ENCODE measurements around the gene OGA.

OGA gene

GRCh38 chr10:101818119-101818871, at the start of gene OGA:
TSS of gene OGA (minus strand) at chr10:101818444. CDS start at chr10:101818022, 422 bp downstream.
- peak within 1 kb of the TSS; percentile 82 for H3K4me3 ChIP-seq (ENCODE audit: low read depth, low read length)
- peak; percentile 100 for DNase-seq (ENCODE audit: low read depth)
- TF ChIP-seq MYC (IDR thresholded peaks at IDR 0.05; ENCODE audit: low read depth, low read length), result peak; percentile 50; the same call in 1 of the 2 replicates
- no peak for TF ChIP-seq CTCF (IDR thresholded peaks at IDR 0.05; ENCODE audit: low read depth, low read length)
- peak; percentile 66 for TF ChIP-seq MAX (IDR thresholded peaks at IDR 0.05; ENCODE audit: low read depth, low read length)
- peak; percentile 99 for TF ChIP-seq POLR2A (IDR thresholded peaks at IDR 0.05; ENCODE audit: extremely low read depth, insufficient read length)

- no peak overlapping the region for H3K4me3 ChIP-seq (ENCODE audit: low read depth, low read length)
- DNase-seq (ENCODE audit: low read depth), result no peak
- TF ChIP-seq POLR2A (IDR thresholded peaks at IDR 0.05; ENCODE audit: extremely low read depth, insufficient read length) (no peak), MAX (IDR thresholded peaks at IDR 0.05; ENCODE audit: low read depth, low read length) (no peak), MYC (IDR thresholded peaks at IDR 0.05; ENCODE audit: low read depth, low read length) (no peak), CTCF (IDR thresholded peaks at IDR 0.05; ENCODE audit: low read depth, low read length) (no peak)
Observed at GRCh38 chr10:101867931-101868330, 49.7 kb upstream of the OGA start.

- TF ChIP-seq CTCF (IDR thresholded peaks at IDR 0.05; ENCODE audit: low read depth, low read length) (no peak), MYC (IDR thresholded peaks at IDR 0.05; ENCODE audit: low read depth, low read length) (no peak), POLR2A (IDR thresholded peaks at IDR 0.05; ENCODE audit: extremely low read depth, insufficient read length) (no peak), MAX (IDR thresholded peaks at IDR 0.05; ENCODE audit: low read depth, low read length) (no peak)
- H3K4me3 ChIP-seq (ENCODE audit: low read depth, low read length), result no peak overlapping the region
- DNase-seq (ENCODE audit: low read depth), result no peak
Observed at GRCh38 chr10:101859530-101859929, 41.3 kb upstream of the OGA start.

- no peak for TF ChIP-seq MYC (IDR thresholded peaks at IDR 0.05; ENCODE audit: low read depth, low read length)
- TF ChIP-seq CTCF (IDR thresholded peaks at IDR 0.05; ENCODE audit: low read depth, low read length), result no peak
- no peak for TF ChIP-seq POLR2A (IDR thresholded peaks at IDR 0.05; ENCODE audit: extremely low read depth, insufficient read length)
- no peak for TF ChIP-seq MAX (IDR thresholded peaks at IDR 0.05; ENCODE audit: low read depth, low read length)
- no peak overlapping the region for H3K4me3 ChIP-seq (ENCODE audit: low read depth, low read length)
- no peak for DNase-seq (ENCODE audit: low read depth)
Observed at GRCh38 chr10:101858723-101859500, 40.7 kb upstream of the OGA start.

- TF ChIP-seq MAX (IDR thresholded peaks at IDR 0.05; ENCODE audit: low read depth, low read length) (no peak), POLR2A (IDR thresholded peaks at IDR 0.05; ENCODE audit: extremely low read depth, insufficient read length) (no peak), MYC (IDR thresholded peaks at IDR 0.05; ENCODE audit: low read depth, low read length) (no peak), CTCF (IDR thresholded peaks at IDR 0.05; ENCODE audit: low read depth, low read length) (no peak)
- no peak overlapping the region for H3K4me3 ChIP-seq (ENCODE audit: low read depth, low read length)
- no peak for DNase-seq (ENCODE audit: low read depth)
Observed at GRCh38 chr10:101857802-101858476, 39.7 kb upstream of the OGA start.
